ENCODE results near the gene NEO1. TPM values are rescaled to one million over a fixed set of nuclear protein-coding genes. Genes with fewer than 3 reads are reported as not detected.

NEO1 gene
- total RNA-seq, 1 donor from 2014 or later: 9.2 TPM

DNA sequence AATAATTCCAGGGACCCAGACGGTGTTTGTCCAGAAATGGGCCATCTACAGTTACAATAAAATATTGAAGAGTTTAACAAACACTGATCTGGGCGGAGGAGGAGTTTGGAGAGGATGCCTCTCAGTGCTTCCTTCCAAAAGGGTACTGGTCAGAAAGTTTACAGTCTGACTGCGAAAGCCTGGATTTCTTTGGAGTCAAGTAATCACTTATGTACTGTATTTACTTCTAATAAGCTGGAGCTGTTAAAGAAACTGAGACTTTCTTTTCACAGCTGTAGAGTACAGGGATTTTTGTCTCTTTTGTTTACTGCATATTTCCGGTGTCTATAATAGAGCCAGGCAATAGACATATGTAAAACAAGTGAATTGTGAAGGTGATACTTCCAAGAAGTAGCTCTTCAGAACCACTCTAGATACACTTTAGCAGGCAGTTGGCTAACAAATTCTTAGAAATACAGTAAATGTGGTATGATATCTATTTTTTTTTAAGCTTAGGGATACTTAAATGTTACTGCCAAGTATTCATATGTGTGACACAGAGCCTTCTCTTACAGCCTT is 22.1 kb upstream of the NEO1 start:
- no peak for DNase-seq (ENCODE audit: low spot score)
- ATAC-seq: no peak

- ATAC-seq (no peak), DNase-seq (ENCODE audit: low spot score) (no peak)
Observed at GRCh38 chr15:73031648-73032047, 20.6 kb upstream of the NEO1 start.

- ATAC-seq (no peak), DNase-seq (ENCODE audit: low spot score) (no peak)
Observed at GRCh38 chr15:73033611-73034010, 18.7 kb upstream of the NEO1 start.

DNA sequence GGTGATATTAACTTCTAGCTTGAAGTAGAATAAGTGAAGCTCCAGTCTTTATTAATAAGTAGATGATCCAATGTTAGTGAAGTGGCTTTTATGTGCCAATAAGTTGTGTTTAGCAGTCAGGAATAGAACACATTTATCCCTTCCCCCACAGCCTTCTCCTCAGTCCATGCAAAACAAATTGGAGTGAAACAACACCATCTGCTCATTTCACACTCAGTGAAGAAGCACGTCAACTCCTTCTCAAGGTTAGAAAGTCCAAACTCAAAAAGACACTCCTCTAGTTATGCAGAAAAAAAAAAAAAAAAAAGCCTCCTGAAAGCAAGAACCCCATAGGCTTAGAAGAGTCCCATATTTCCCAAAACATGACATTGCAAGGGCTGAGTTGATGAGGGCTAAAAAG is 18.0 kb upstream of the NEO1 start:
- no peak for ATAC-seq
- DNase-seq (ENCODE audit: low spot score): no peak

DNA sequence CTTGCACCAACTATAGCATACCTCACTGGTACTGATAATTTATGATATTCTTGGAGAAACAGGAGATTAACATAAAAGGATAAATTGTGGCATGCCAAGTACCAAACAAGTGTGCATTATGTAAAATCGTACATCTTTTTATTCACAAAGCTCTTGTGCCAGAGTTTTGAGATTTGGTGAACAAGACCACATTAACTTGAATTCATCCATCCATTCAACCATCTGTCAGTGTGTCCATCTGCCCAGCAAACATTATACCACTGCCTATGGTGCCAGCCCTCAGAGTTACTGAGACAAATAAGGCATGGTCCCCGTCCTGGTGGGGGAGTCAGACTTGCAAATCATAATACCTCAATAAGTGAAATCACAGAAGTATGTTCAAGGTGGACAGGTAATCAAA is 17.0 kb upstream of the NEO1 start:
- ATAC-seq (no peak), DNase-seq (ENCODE audit: low spot score) (no peak)

DNA sequence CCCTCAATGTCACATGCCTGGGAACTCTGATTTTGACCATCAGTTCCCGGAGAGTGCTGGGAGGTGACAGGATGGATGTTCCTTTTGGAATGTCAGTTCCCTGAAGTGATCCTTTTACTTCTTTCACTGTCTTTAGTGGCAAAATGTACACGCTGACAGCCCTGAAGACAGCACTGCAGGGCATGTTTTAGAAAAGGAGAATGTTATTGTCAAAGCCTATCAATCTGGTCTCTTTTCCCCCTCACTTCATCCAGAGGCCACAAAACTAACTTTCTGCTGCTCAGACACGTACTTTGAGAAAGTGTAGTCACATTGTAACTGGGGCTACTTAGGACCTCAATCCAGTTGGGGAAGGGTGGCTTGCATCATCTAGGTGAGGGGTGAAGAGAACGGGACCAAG is 14.0 kb upstream of the NEO1 start:
- no peak for ATAC-seq
- DNase-seq (ENCODE audit: low spot score): no peak

DNA sequence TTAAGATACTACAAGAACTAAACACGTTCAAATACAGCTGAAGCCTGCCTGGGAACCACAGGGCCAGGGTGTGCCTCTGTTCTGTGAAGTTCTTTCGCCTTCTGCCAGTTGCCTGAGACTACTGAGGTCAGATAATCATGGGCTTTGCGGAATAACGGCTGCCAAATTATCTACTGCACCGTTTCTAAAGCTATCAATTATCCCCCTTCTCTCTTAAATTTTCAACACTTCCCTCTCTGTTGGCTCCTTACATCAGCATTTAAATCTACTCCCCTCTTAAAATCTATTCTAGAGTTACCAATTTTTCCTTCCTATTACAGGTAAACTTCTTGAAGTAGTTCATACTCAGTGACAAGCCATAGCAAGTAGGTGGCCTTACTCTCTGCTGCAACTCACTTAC is 6.2 kb upstream of the NEO1 start:
- ATAC-seq (no peak), DNase-seq (ENCODE audit: low spot score) (no peak)

DNA sequence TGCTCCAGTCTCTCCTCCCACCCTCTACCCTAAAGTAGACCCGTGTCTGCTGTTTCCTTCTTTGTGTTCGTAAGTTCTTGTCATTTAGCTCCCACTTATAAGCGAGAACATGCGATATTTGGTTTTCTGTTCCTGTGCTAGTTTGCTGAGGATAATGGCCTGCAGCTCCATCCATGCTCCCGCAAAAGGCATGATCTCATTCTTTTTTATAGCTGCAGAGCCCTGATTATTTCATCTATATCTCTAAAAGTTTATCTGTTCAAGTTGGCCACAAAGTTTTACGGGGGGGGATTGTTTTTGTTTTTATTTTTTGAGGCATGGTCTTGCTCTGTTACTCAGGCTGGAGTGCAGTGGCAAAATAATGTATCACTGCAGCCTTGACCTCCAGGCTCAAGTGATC is 4.4 kb upstream of the NEO1 start:
- DNase-seq (ENCODE audit: low spot score): no peak
- ATAC-seq: no peak

GRCh38 chr15:73048624-73049295 is 3.5 kb upstream of the NEO1 start:
- no peak for ATAC-seq
- no peak for DNase-seq (ENCODE audit: low spot score)

GRCh38 chr15:73049564-73050215 is 2.6 kb upstream of the NEO1 start:
- ATAC-seq: no peak
- no peak for DNase-seq (ENCODE audit: low spot score)

DNA sequence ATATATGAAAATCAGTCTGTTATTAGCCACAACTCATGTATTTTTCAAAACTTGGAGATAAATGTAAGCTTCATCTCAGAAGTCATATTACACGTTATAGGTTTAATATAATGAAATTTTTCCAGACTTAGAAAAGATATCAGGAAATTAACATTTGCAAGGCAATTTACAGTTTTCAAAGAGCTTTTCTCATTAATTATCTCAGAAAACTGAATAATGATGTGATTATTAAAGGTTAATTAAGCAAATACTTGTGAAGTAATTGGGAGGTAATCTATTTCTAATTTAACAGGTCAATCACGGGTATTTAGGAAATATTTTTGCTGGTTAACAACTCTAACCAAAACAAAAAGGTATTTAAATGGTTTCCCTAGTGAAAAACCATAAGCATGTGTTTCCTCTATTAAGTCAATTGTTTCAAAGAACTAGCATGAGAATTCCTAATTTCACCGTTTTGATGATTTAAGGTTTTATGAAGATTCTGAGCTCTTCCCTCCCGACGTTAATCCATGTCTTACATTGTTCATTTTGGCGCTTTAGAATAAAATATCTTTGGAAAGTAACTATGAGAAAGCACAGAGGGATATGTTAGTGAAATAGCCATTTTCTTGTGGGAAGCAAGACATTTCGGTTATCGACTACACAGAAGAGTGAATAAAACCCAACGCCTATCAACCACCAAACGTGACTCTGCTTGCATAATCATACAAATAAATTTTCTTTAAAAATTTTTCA is 1.5 kb upstream of the NEO1 start:
- no peak for DNase-seq (ENCODE audit: low spot score)
- no peak for ATAC-seq

- DNase-seq (ENCODE audit: low spot score): peak; percentile 85
- peak; percentile 70 for ATAC-seq
Observed at GRCh38 chr15:73051391-73051806, 864 bp upstream of the NEO1 start.

DNA sequence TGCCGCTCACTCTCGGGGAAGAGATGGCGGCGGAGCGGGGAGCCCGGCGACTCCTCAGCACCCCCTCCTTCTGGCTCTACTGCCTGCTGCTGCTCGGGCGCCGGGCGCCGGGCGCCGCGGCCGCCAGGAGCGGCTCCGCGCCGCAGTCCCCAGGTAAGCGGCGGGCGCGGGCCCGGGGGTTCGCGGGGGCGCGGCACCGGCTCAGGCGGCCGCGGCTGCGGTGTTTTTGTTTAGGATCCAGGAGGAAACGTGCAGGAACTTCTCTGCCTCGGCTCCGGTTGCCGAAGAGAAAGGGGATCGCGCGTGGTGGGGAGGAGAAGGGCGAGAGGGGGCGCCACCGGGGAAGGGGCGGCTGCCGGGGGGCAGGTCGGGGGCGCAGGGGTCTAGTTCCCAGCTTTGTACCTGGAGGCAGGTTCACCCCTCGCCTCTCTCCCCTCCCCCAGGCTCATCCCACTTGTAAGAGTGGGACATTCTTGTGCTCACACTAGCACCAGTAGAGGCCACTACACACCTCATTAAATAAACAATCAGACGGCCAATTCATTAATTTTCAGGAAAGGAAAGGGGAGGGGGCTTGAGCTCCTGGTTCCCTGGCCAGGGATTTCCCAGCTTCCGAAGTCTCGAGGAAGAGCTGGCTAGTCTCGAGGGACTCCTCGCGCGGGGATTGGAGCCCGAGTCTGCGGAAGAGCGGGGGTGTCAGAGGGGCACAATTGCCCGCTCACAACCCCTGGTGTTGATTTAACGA is 562 bp downstream of the NEO1 start:
- peak; percentile 52 for DNase-seq (ENCODE audit: low spot score)
- peak; percentile 21 for ATAC-seq

GRCh38 chr15:73053398-73053723 is 1.1 kb downstream of the NEO1 start:
- no peak for DNase-seq (ENCODE audit: low spot score)
- no peak for ATAC-seq

DNA sequence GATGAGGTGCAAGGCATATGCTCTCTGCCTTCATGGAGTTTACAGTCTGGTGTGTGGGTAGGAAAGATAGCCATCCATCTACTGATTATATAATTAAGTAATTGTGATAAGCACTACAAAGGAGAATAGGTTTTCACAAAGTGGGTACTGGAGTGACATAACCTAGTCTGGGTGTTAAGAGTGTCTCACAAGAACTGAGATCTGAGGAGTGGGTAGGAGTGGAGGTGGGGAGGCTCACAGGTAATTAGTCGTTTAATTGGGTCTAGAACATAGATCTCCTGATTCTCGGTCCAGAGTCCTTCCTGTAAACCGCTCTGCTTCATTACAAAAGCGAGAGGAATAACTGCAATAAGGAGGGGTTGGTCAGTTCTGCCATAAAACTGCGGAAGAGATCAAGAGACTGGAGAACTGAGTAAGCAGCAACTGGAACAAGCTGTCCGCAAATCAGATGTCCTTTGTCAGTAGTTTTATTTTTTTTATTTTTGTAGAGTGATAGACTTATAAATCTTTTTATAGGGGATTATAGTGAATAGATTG is 2.2 kb downstream of the NEO1 start:
- ATAC-seq (no peak), DNase-seq (ENCODE audit: low spot score) (no peak)

DNA sequence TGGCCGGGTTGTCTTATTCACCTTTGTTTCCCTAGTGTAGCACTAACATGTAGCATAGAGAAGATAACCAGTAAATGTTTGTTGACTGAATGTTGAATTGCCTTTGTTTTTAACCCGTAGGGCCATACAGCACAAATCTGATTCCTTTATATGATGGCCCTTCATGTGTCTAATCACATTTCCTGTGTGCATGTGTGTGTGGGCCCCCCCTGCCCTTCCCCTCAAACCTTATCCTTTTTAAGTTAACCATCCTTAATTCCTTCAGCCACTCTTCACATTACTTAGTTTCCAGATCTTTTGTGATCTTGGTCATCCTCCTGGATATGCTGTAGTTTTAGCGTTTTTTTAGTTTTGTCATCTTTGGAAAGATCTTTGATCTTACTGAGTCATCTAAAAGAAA is 4.2 kb downstream of the NEO1 start:
- ATAC-seq (no peak), DNase-seq (ENCODE audit: low spot score) (no peak)

- DNase-seq (ENCODE audit: low spot score): no peak
- ATAC-seq: no peak
Observed at GRCh38 chr15:73058437-73058836, 6.2 kb downstream of the NEO1 start.

DNA sequence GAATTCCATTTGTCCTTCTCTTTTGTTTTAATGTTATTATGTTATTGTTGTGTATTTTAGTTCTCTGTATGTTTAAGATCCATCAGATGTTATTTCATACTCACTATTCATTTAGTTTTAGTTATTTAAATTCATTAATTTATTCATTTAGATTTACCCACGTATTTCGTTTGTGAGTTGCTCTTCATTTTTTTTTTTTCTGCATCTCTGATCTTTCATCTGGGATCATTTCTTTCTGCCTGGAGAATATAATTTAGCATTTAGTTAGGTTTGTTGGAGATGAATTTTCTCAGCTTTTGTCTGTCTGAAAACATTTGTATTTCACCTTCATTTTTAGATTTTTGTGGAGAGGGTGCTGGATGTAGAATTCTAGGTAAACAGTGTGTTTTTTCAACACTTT is 12.9 kb downstream of the NEO1 start:
- DNase-seq (ENCODE audit: low spot score) (no peak), ATAC-seq (no peak)

- no peak for DNase-seq (ENCODE audit: low spot score)
- ATAC-seq: no peak
Observed at GRCh38 chr15:73069109-73069508, 16.8 kb downstream of the NEO1 start.

DNA sequence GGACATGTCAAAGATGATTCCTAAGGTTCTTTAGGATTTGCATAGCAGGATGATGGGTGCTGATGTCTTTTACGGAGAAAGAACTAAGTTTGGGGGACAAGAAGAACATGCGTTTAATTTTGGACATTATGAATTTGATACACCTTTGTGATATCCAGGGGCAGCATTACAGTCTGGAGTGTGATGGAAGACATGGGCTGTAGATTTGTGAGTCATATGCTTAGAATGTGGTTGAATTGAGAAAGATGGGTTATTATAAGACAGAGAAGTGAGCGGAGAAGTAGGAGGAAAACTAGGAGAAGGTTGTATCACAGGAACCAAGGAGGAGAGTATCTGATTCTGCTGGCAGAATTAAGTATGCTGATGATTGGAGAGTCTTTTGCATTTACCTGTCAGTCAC is 20.6 kb downstream of the NEO1 start:
- ATAC-seq (no peak), DNase-seq (ENCODE audit: low spot score) (no peak)

DNA sequence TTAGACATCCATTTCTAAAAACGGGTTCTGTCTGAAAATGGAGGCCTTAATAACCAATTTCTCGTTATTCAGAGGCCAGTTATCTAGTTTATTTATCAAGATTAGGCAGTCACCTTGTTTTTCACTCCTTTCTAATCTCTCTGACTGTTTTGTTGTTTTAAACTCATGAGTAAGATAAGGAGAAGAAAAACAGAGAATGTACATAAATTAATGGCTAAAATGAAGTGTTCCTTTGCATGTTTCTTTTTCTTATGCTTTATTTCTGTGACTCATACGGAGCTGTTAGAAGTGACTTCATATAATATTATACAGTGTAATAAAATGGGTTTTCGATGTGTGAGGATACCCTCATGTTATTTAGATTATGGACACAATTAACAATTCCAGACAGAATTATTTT is 22.0 kb downstream of the NEO1 start:
- no peak for ATAC-seq
- DNase-seq (ENCODE audit: low spot score): no peak
